ENCODE measurements around the gene EPG5. TPM values are rescaled to one million over a fixed set of nuclear protein-coding genes. Genes with fewer than 3 reads are reported as not detected.

The EPG5 gene
- total and polyA plus RNA-seq, 10 of the 15 experiments (the other 5 are each of a cell fraction or from before 2014, with no cell fraction given) = 1.9 to 27.7 (median 9.0) TPM

- no peaks in the 10 kb centered on the region for H3K4me1 ChIP-seq (ENCODE audit: control insufficient read depth, insufficient read depth, low read length)
- H2AFZ ChIP-seq (ENCODE audit: control insufficient read depth, low read depth, low read length) = no peak overlapping the region
- no peaks in the 10 kb centered on the region for H3K9me3 ChIP-seq (replicated peaks; ENCODE audit: control insufficient read depth, insufficient read depth, low read length)
- H3K36me3 ChIP-seq (ENCODE audit: control insufficient read depth in 2 of 2, insufficient read depth in 2 of 2, low read length in 1 of 2) = peaks cover 3 to 12% of the 10 kb centered on the region in 2 experiments
- in situ Hi-C loops (cut with MboI) = no loop called here
- no peak overlapping the region for H3K27ac ChIP-seq (ENCODE audit: control insufficient read depth, insufficient read depth)
- FAIRE-seq (no peak), DNase-seq (ENCODE audit: low read depth, low spot score) (no peak), ATAC-seq (no peak)
- no peak overlapping the region for H3K9ac ChIP-seq (ENCODE audit: control insufficient read depth, insufficient read depth, low read length)
- ChIA-PET SMC1A (ENCODE audit: uncharacterized antibody, unreplicated experiment) (no interaction called here), RAD21 (ENCODE audit: unreplicated experiment) (no interaction called here), CTCF (interaction anchor here (1.0 kb wide), 1 partner anchor 175 kb away, joined by 3 read pairs; no protein-coding TSS in a partner anchor), POLR2A (no interaction called here)
- no peaks in the 10 kb centered on the region for H4K20me1 ChIP-seq (ENCODE audit: control insufficient read depth, insufficient read depth)
- H3K79me2 ChIP-seq (ENCODE audit: control insufficient read depth, insufficient read depth, low read length) = no peaks in the 10 kb centered on the region
- no peak overlapping the region for H3K4me2 ChIP-seq (ENCODE audit: control insufficient read depth, insufficient read depth)
- no peak overlapping the region for H3K4me3 ChIP-seq
- intact Hi-C loops (cut with micrococcal nuclease; ENCODE audit: unreplicated experiment) = no loop called here
- TF ChIP-seq JUNB (IDR thresholded peaks at IDR 0.05) (no peak), NR2F1 (conservative IDR thresholded peaks at IDR 0.05) (no peak), ATF2 (IDR thresholded peaks at IDR 0.05; ENCODE audit: low read length) (no peak), HCFC1 (IDR thresholded peaks at IDR 0.05; ENCODE audit: low read length) (no peak), EP300 (IDR thresholded peaks at IDR 0.05; ENCODE audit: borderline replicate concordance in 1 of 2, control insufficient read depth in 1 of 2, low read depth in 2 of 2, low read length in 2 of 2) (no peak)
- no TSS peak for BruUV-seq (replicated peaks)
- no peaks in the 10 kb centered on the region for H3K27me3 ChIP-seq (replicated peaks in 1 of 2; ENCODE audit: control insufficient read depth in 2 of 2, insufficient read depth in 2 of 2, low read length in 1 of 2)
- WGBS (ENCODE audit: insufficient coverage, insufficient replicate concordance, low lambda C conversion rate, missing lambda C conversion rate) = 95% methylated on average over 1 of the region's 1 CpG
Observed at GRCh38 chr18:45895339-45895738, 71.8 kb downstream of the EPG5 start.

GRCh38 chr18:45894818-45895217, 72.3 kb downstream of the EPG5 start:
- CTCF ChIA-PET = interaction anchor here (0.6 to 1.0 kb wide), 2 partner anchors 174 to 235 kb away, joined by 3 read pairs; no protein-coding TSS in a partner anchor
- TF ChIP-seq E4F1 (IDR thresholded peaks at IDR 0.05; ENCODE audit: borderline replicate concordance, partially characterized antibody) = no peak
- TF ChIP-seq ZNF687 (IDR thresholded peaks at IDR 0.05) = no peak
- TF ChIP-seq CREM (IDR thresholded peaks at IDR 0.05; ENCODE audit: low read depth) = no peak
- no peak for TF ChIP-seq NRF1 (conservative IDR thresholded peaks at IDR 0.05; ENCODE audit: low read depth, low read length)
- TF ChIP-seq PAX8 (IDR thresholded peaks at IDR 0.05) = no peak

More at GRCh38 chr18:45894818-45895217, 72.3 kb downstream of the EPG5 start:
- FAIRE-seq (no peak), ATAC-seq (no peak), DNase-seq (ENCODE audit: low read depth, low spot score) (no peak)
- no peak overlapping the region for H3K4me3 ChIP-seq
- 100% methylated on average over 2 of the region's 3 CpGs for WGBS (ENCODE audit: insufficient coverage, insufficient replicate concordance, low lambda C conversion rate, missing lambda C conversion rate)
- ChIA-PET POLR2A (no interaction called here), RAD21 (ENCODE audit: unreplicated experiment) (no interaction called here), SMC1A (ENCODE audit: uncharacterized antibody, unreplicated experiment) (no interaction called here)
- H3K4me2 ChIP-seq (ENCODE audit: control insufficient read depth, insufficient read depth) = no peak overlapping the region
- H3K9ac ChIP-seq (ENCODE audit: control insufficient read depth, insufficient read depth, low read length) = no peak overlapping the region
- no peaks in the 10 kb centered on the region for H3K9me3 ChIP-seq (replicated peaks; ENCODE audit: control insufficient read depth, insufficient read depth, low read length)
- H3K27me3 ChIP-seq (replicated peaks in 1 of 2; ENCODE audit: control insufficient read depth in 2 of 2, insufficient read depth in 2 of 2, low read length in 1 of 2) = no peaks in the 10 kb centered on the region
- H2AFZ ChIP-seq (ENCODE audit: control insufficient read depth, low read depth, low read length) = no peak overlapping the region
- H3K36me3 ChIP-seq (ENCODE audit: control insufficient read depth in 2 of 2, insufficient read depth in 2 of 2, low read length in 1 of 2) = peaks cover 3 to 11% of the 10 kb centered on the region in 2 experiments
- BruUV-seq (replicated peaks) = no TSS peak
- H3K79me2 ChIP-seq (ENCODE audit: control insufficient read depth, insufficient read depth, low read length) = no peaks in the 10 kb centered on the region
- H3K27ac ChIP-seq (ENCODE audit: control insufficient read depth, insufficient read depth) = no peak overlapping the region
- in situ Hi-C loops (cut with MboI) (no loop called here), intact Hi-C loops (cut with micrococcal nuclease; ENCODE audit: unreplicated experiment) (no loop called here)
- H3K4me1 ChIP-seq (ENCODE audit: control insufficient read depth, insufficient read depth, low read length) = no peaks in the 10 kb centered on the region
- H4K20me1 ChIP-seq (ENCODE audit: control insufficient read depth, insufficient read depth) = no peaks in the 10 kb centered on the region
